GM18508 (cell line): ENCODE results near the gene HES1.
"Not testable (repeated sequence)": the region's sequence is repeated elsewhere in the genome, so short reads cannot be mapped to it uniquely, and the experiment has no call there.

Source experiments
- ATAC-seq: cut with Tn5 transposase; IDR thresholded peaks from one replicate; pipeline ENCODE4 v1.9.1; 2021; ENCODE audit warnings: moderate number of reproducible peaks; ENCODE audit not compliant: insufficient read depth, unreplicated experiment

Gene HES1

DNA sequence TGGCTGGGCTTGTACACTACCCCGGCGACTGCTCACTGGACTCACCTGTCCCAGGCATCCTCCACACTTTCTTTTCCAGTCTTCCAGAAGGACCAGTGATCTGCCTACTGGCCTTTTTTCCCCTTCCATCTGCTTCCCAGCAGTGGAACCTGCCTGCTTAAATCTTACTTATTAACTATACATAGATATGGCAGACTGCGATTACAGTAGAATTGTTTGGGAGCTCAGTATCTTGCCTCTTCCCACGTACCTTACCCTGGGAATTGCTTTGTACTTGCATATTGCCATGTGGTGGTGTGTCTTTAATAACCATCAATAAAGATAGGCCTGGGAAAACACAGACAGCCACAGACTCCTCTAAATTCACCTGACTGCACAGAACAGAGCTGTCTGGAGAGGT lies 11.8 kb upstream of the HES1 start:
- no peak for ATAC-seq

- no peak for ATAC-seq
Observed at GRCh38 chr3:194125442-194125841, 10.5 kb upstream of the HES1 start.

GRCh38 chr3:194126790-194127189 lies 9.2 kb upstream of the HES1 start:
- no peak for ATAC-seq

DNA sequence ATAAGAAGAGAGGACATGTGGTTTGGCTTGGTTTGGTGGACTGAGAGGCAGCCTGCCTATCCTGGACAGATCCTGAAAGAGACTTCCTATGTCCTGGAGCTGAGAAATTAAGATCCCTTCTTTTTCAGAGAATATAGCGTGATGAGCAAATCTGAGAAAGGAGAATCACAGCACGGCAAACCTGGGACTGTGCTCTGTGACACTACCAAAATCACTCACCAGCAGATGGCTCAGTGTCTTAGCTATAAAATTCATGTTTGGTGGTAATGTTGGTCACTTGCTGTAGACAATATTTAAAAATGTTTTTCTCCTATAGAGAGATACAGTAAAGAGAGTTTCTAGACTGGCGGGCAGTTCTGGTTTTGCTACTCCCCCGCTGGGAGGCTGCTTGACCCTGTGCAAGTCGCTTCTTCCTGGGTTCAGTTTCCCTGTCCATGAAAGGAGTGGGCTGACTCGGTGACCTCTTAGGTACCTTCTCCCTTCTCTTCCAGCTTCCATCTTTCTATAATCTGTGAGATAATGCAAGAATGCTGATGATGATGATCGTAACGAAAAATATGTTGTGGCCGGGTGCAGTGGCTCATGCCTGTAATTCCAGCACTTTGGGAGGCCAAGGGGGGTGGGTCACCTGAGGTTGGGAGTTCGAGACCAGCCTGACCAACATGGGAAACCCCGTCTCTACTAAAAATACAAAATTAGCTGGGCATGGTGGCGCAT lies 7.6 kb upstream of the HES1 start:
- no peak for ATAC-seq

DNA sequence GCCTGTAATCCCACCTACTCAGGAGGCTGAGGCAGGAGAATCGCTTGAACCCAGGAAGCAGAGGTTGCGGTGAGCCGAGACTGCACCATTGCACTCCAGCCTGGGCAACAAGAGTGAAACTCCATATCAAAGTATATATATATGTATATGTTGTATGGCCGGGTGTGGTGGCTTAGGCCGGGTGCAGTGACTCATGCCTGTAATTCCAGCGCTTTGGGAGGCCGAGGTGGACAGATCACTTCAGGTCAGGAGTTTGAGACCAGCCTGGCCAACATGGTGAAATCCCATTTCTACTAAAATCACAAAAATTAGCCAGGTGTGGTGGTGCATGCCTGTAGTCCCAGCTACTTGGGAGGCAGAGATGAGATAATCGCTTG lies 7.0 kb upstream of the HES1 start:
- ATAC-seq, result not testable (repeated sequence)

DNA sequence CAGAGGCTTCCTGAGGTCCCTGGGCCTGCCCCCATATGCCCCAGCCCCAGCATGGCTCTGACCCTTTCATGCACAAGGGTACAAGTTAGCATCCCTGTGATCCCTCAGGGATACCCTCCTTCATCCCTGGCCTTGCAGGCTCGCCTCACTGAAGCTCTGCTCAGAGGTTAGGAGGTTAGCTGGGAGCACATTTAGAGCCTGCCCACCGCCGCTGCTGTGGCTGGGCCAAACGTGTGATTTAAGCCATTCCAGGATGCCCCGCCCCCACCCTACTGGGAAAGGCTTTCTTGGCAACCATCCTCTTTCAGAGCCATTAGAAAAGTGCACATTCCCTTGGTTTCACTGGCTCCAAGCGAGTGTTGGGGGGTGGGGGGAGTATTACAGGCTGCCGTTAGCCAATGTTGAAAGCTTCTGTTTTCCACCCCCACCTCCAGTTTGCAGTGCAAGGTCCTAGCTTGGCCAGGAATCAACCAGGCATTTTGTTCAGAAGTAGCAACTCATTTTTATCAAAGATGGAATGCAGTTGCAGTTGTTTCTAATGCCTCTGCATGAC lies 6.3 kb upstream of the HES1 start:
- no peak for ATAC-seq

DNA sequence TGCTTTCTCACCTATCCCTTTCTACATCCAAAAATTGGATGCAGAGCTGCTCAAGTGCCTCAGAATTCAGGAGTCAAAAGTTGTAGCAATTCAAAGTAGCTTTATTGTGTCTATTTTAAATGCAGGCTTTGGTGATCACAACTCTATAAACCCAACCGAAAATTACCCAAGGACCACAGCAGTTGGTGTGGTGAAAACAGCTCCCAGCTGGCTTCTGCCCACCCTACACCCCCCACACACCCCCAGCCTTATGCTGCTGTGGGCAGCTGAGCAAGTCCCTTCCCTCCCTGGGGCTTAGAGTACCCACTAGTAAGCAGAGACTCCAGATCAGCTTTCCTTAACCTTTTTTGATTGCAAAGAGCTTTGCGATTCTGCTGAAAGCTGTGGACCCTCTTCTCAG lies 5.8 kb upstream of the HES1 start:
- no peak for ATAC-seq

GRCh38 chr3:194130807-194131589 lies 5.0 kb upstream of the HES1 start:
- peak; percentile 40 for ATAC-seq

DNA sequence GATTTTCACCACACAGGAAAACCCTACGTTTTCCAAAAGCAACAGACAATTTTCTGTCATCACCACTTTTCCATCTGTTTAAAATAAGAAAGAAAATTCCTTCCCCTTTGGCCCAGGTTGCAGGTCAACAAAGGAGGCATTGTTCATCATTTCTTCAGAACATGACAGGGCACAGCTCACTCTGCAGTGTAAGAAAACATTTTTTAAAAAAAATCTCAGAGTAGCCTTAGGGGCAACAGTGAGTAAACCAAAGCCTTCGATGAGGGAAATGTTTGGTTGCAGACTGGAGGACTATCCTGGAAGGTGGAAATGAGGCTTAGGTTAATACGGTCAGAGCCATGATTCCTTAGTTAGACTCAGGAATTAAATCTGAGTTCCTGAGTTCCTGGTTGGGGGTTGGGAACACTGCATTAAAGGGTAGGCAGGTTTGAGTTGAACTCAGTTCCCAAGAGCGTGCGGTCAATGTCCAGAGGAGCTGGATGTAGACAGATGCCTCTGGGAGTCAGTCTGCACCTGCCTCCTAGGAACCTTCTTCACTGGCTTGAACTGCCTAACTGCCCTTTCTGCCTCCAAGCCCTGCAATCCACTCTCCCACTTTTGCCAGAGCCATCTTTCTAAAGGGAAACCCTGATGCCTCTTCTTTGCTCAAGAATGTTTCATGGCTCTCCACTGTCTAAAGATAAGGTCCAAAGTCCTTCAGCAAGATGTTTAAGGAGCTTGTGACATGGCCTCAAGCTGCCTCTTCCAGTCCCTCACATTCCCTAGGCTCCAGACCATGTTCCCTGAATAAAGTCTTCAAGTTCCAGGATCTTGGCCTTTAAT lies 3.3 kb upstream of the HES1 start:
- ATAC-seq, result no peak

- ATAC-seq, result no peak
Observed at GRCh38 chr3:194133661-194134230, 2.2 kb upstream of the HES1 start.

DNA sequence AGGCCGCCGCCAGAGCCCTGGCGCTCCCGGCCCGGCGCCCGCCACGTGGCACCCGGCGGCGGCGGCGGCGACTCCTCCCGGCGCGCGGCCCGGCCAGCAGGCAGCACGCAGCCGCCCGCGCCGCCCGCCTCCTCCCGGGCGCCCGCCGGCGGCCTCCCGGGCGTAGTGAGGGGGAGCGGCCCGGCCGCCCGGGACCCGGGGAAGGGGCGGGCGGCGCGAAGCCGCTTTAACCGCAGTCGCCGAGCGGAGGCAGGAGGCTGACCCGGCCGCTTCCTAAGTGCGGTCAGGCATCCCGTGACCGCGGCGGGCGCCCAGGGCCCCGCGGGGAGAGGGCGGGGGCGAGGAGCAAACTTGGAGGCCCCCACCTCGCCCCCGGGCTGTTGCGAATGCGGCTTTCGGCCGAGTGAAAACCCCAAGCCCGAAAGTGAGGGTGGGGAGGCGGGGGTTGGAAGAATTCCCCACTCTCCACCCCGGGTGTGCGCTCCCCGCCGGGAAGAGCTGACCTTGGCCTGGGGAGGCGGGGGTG lies 1.7 kb upstream of the HES1 start:
- ATAC-seq, result no peak

DNA sequence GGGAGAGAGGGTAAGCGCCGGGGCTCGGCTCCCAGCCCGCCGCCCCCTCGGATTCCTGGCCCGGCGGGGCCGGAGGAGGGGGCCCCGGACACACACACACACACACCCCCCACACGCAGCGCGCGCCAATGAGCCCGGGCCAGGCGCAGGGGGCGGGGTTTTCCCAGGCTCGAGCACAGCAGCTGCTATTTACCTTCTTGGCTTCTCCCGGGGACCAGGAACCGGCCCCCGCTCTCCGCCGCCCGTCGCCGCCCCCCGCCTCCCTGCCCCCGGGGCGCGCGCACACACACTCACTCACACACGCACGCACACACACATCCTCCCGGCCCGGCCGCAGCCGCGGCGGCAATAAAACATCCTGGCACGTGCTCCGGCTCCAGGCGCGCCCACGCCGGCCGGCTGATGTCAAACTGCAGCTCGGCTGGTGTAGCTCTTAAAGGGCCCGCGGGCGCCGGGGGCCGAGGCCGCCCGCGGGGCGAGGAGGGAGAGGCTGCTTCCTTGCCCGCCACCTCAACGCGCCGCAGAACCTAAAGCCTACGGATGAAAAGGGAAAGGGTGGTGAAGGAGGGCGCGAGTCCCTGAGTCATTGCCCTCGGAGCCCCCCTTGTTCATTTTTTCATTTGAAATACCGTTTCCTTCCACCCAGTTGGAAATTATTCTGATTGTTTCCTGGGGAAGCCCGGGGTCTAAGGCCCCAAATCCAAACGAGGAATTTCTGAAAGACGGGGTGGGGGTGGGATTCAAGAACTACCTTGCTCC lies 1.0 kb upstream of the HES1 start:
- ATAC-seq, result no peak

GRCh38 chr3:194135516-194135805 lies 487 bp upstream of the HES1 start:
- ATAC-seq, result no peak

- ATAC-seq, result no peak
Observed at GRCh38 chr3:194136519-194137007, 615 bp downstream of the HES1 start.

GRCh38 chr3:194137008-194137505 lies 1.1 kb downstream of the HES1 start:
- ATAC-seq, result no peak

GRCh38 chr3:194137506-194138474 lies 1.8 kb downstream of the HES1 start:
- peak; percentile 29 for ATAC-seq

DNA sequence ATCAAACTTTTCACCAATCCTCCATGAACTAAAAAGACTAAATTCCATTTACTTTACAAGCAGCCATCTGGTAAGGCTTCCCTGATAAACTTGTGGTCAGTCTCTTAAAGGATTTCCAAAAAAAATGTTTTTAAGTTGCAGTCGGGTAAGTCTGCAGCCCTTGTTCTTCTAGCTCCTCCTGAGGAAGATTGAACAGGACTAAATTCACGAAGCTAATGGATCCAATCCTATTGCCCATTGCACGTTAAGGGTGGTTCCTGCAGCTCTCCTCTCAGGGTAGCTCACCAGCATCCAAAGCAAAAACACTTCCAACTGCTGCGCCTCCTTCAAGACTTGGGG lies 2.8 kb downstream of the HES1 start:
- no peak for ATAC-seq

DNA sequence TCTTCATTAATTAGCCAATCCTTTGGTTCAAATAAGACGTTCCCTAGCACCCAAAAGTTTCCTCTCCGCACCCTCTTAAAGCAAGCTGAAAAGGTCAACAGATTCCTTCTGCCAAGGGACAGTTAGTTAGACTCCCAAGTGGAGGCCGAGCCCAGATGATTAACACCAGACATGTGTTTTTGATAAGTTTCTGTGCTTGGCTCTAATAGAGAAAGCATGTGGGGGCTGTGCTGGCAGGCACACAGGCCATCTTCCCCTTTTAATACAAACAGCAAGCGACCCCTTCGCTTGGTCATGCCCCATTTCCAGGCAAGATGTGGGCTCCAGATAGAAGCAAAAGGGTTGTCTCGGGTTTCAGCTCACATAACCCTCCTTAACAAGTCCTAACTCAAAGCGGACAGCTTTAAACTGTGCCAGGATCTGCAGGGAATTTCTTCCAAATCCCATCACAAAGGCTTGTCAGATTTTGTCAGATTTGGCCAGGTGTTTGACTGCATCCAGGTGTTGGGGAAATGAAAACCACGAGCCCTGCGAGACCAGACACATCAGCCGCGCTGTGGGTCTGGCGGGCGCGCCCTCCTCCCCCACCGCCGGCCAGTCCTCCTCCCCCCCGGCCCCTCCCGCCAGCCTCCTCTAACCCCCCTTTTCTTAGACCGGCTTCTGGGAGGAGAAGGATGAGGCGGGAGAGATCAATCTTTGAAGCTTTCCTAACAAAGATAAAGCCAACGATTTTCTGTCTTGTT lies 3.3 kb downstream of the HES1 start:
- no peak for ATAC-seq
